ES-I3 (cell line): ENCODE results near the gene MPP1.
"Not testable (repeated sequence)": the region's sequence is repeated elsewhere in the genome, so short reads cannot be mapped to it uniquely, and the experiment has no call there.

Experiments used
- H3K36me3 ChIP-seq: 2 replicates; pipeline ENCODE4 v1.6.1; 2013; ENCODE audit warnings: mild to moderate bottlenecking, low read length, control low read depth, moderate library complexity; ENCODE audit not compliant: insufficient read depth
- H3K4me1 ChIP-seq: 2 replicates; pipeline ENCODE4 v1.6.1; 2013; ENCODE audit warnings: mild to moderate bottlenecking, control low read depth, low read length; ENCODE audit not compliant: insufficient read depth
- H3K9ac ChIP-seq: 2 replicates; pipeline ENCODE4 v1.6.1; 2013; ENCODE audit warnings: low read depth, mild to moderate bottlenecking, low read length, moderate library complexity
- H3K9me3 ChIP-seq: 2 replicates; pipeline ENCODE4 v1.6.1; 2013; ENCODE audit warnings: mild to moderate bottlenecking, low read length, moderate library complexity; ENCODE audit not compliant: control insufficient read depth, insufficient read depth

The MPP1 gene

GRCh38 chrX:154804957-154805695 is at the start of gene MPP1:
TSS of gene MPP1 (minus strand) at chrX:154805485. CDS start at chrX:154805373, 112 bp downstream.
- H3K4me1 ChIP-seq: peaks cover 9% of the 10 kb centered on the region
- peaks cover 4% of the 10 kb centered on the region; the same call in 1 of the 2 replicates for H3K9me3 ChIP-seq
- H3K36me3 ChIP-seq: no peaks in the 10 kb centered on the region
- peak within 1 kb of the TSS; percentile 66 for H3K9ac ChIP-seq

- Histone ChIP-seq H3K9ac (no peak overlapping the region), H3K4me1 (no peaks in the 10 kb centered on the region), H3K9me3 (peaks cover 3% of the 10 kb centered on the region; the same call in 1 of the 2 replicates), H3K36me3 (no peaks in the 10 kb centered on the region)
Observed at GRCh38 chrX:154850957-154851611, 45.8 kb upstream of the MPP1 start.

DNA sequence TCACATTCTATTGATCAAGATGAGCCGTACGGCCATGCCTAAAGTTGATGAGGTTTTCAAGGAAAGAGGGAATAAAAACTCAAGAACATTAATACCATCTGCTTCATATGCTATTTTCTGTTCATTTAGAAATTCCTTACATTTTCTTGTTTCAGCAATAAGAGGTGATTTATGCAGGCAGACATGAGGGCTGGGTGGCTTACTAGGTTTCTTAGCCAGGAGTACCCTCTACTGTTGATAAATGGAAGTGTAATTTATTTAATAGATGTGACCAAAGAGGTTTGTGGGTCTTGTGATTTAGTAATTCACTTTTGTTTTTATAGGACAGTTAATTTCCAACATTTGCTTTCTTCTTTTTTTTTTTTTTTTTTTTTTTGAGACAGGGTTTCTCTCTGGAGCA is 35.6 kb upstream of the MPP1 start:
- no peaks in the 10 kb centered on the region for H3K4me1 ChIP-seq
- no peaks in the 10 kb centered on the region for H3K36me3 ChIP-seq
- no peak overlapping the region for H3K9ac ChIP-seq
- no peaks in the 10 kb centered on the region; the same call in 1 of the 2 replicates for H3K9me3 ChIP-seq

DNA sequence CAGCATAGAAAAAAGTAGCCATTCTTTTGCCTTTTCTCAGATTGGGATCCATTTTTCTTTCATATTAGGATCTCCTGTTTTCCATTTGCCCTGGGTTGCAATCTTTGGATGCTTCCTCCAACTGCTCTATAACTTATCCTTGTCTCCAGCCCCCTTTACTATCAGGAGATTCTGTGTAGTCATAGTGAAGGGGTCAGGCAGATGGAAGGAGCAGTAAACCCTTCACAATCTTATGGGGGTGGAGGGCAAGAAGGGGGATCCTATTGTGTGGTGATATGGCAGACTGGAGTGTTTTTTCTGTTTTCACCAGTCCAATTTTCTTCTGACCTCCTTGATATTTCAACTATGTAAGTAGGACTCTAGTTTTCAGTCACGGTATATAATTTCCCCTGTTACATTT is 30.9 kb upstream of the MPP1 start:
- H3K9me3 ChIP-seq: no peaks in the 10 kb centered on the region; the same call in 1 of the 2 replicates
- no peaks in the 10 kb centered on the region for H3K36me3 ChIP-seq
- H3K9ac ChIP-seq: no peak overlapping the region
- H3K4me1 ChIP-seq: no peaks in the 10 kb centered on the region

DNA sequence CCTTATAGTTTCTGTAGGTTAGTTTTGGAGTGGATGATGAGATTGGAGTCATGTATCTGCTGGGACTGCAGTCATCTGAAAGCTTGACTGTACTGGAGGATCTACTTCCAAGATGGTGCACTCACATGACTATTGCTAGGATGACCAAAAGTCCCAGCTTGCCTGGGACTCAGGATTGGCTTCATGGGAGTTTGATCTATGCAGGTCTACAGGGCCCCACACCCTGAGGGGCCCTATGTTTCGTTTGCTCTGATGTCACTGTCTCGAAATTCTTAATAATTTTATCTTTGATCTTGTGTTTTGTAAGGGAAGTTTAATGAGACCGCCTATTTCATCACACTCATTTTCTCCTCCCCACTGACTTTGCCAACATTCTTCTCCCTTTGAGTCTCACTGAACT is 29.3 kb upstream of the MPP1 start, which contains the start of gene SMIM9:
Gene SMIM9 (minus strand): TSS at position 101 of the 400 bp plus-strand sequence. CDS start 3,806 bp downstream, outside the sequence.
- no peak within 1 kb of the TSS for H3K9ac ChIP-seq
- H3K9me3 ChIP-seq: no peaks in the 10 kb centered on the region; the same call in 1 of the 2 replicates
- no peaks in the 10 kb centered on the region for H3K4me1 ChIP-seq
- H3K36me3 ChIP-seq: no peaks in the 10 kb centered on the region

GRCh38 chrX:154833746-154834274 is 28.5 kb upstream of the MPP1 start:
- H3K4me1 ChIP-seq: no peaks in the 10 kb centered on the region
- no peaks in the 10 kb centered on the region; the same call in 1 of the 2 replicates for H3K9me3 ChIP-seq
- H3K9ac ChIP-seq: no peak overlapping the region
- no peaks in the 10 kb centered on the region for H3K36me3 ChIP-seq

- Histone ChIP-seq H3K9ac (no peak overlapping the region), H3K4me1 (no peaks in the 10 kb centered on the region), H3K36me3 (no peaks in the 10 kb centered on the region), H3K9me3 (no peaks in the 10 kb centered on the region; the same call in 1 of the 2 replicates)
Observed at GRCh38 chrX:154829926-154830442, 24.7 kb upstream of the MPP1 start.

DNA sequence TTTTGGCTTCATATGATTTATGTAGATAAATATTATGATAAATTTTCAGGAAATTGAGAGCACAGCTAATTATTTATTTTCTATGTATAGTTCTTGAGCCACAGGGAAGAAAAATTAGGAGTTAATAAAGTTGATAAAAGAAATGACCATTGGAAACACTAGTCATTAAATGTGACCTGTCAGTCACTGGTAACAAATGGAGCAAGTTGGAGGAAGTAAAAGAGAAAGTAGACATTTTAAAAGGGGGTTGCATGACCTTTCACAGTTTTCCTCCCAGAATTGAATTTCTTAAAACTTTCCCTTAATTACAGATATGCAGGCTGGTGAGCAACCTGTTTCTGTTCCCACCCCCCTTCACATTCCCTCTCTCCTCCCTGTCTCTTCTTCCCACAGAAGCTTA is 23.8 kb upstream of the MPP1 start:
- Histone ChIP-seq H3K9me3 (no peaks in the 10 kb centered on the region; the same call in 1 of the 2 replicates), H3K4me1 (no peaks in the 10 kb centered on the region)

GRCh38 chrX:154828016-154828408 is 22.7 kb upstream of the MPP1 start:
- Histone ChIP-seq H3K9me3 (no peaks in the 10 kb centered on the region; the same call in 1 of the 2 replicates), H3K4me1 (no peaks in the 10 kb centered on the region), H3K9ac (no peak overlapping the region), H3K36me3 (no peaks in the 10 kb centered on the region)

More for the DNA sequence above, 23.8 kb upstream of the MPP1 start:
- no peak overlapping the region for H3K9ac ChIP-seq
- no peaks in the 10 kb centered on the region for H3K36me3 ChIP-seq

DNA sequence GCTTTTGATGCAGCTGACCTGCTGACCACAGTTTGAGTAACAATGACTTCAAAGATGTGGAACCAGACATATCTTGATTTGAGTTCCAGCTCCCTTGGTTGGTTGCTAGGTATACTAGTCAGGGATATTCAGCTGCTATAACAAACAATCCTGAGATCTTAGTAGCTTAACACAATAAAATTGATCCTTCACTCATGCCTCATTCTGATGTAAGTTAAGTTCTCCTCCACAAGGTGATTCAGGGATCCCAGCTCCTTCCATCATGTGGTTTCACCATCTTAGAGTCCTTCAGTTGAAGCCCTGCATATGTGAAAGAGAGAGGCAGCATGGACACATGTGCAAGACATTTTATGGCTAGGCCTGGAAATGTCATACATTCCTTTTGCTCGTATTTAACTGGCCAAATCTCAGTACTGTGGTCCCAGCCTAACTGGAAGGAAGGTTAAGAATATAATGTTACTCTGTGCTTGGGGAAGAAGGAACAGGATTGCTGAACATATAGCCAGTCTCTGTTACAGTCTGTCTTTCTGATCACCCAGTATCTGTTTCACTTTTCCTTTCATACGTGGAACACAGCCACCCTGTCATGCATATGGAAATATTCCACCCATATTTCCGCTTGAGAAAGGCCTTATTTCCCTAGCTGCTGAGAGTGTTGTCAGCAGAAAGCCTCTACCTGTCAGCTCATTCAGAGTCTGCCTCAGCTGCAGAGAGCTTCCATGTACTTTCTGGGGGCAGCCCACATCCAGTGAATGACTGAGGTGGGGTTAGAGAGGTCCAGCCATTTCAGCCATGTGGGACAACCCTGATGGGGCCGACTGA is 22.1 kb upstream of the MPP1 start:
- no peaks in the 10 kb centered on the region for H3K36me3 ChIP-seq
- no peak overlapping the region for H3K9ac ChIP-seq
- H3K9me3 ChIP-seq: no peaks in the 10 kb centered on the region; the same call in 1 of the 2 replicates
- peaks cover 3% of the 10 kb centered on the region for H3K4me1 ChIP-seq

DNA sequence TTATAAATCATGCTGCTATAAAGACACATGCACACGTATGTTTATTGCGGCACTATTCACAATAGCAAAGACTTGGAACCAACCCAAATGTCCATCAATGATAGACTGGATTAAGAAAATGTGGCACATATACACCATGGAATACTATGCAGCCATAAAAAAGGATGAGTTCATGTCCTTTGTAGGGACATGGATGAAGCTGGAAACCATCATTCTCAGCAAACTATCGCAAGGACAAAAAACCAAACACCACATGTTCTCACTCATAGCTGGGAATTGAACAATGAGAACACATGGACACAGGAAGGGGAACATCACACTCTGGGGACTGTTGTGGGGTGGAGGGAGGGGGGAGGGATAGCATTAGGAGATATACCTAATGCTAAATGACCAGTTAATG is 20.3 kb upstream of the MPP1 start:
- peaks cover 18% of the 10 kb centered on the region for H3K4me1 ChIP-seq
- H3K9ac ChIP-seq, H3K36me3 ChIP-seq, H3K9me3 ChIP-seq: not testable (repeated sequence)

DNA sequence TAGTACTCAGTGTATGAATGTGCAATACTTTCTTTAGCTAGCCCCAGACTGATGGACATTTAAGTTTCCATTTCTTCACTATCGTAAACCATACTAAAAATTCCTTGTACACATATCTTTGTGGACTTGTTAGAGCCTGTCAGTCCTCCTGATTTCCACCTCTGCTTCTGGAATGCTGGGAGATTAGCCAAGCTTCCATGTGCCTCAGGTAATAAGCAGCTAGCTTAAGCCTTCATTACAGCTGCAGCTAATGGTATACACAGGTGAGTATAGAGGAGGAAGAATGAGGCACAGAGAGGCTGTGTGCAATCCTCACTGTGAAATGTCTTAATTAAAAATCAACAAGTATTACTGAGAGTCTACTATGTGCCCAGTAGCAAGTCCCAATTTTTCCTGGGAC is 19.4 kb upstream of the MPP1 start:
- no peaks in the 10 kb centered on the region for H3K36me3 ChIP-seq
- no peaks in the 10 kb centered on the region; the same call in 1 of the 2 replicates for H3K9me3 ChIP-seq
- peaks cover 24% of the 10 kb centered on the region for H3K4me1 ChIP-seq
- H3K9ac ChIP-seq: no peak overlapping the region

DNA sequence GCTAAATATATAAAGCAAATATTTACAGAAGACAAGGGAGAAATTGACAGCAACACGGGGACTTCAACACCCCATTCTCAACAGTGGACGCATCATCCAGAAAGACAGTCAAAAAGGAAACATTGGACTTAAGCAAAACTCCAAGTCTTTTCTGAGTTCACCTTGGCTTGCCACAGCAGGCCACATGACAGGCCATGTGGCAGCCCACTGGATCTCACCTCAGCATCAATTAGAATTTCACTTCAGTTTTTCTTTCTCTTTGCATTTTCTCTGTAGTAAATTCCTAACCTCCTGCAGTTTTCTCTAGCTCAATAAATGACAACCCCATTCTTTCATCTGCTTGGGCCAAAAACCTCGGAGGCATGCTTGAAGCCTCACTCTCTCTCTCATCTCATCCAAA is 16.7 kb upstream of the MPP1 start:
- no peak overlapping the region for H3K9ac ChIP-seq
- H3K4me1 ChIP-seq: peaks cover 24% of the 10 kb centered on the region
- H3K9me3 ChIP-seq: peaks cover 3% of the 10 kb centered on the region
- H3K36me3 ChIP-seq: no peaks in the 10 kb centered on the region

DNA sequence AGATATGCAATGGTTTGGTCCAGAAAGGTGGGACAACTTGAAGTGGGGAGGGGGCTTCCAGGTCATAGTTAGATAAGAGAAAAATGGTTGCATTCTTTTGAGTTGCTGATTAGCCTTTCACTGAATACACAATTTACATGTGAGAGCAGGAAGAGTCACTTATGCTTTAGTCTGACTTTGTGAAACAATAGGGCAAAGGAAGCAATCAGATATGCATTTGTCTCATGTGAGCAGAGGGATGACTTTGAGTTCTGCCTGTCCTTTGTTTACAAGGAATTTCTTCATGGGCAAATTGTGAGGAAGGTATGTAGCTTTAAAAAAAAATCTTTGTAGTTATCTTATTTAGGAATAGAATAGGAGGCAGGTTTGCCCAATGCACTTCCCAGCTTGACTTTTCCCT is 16.2 kb upstream of the MPP1 start:
- H3K4me1 ChIP-seq: peaks cover 24% of the 10 kb centered on the region
- peaks cover 3% of the 10 kb centered on the region; the same call in 1 of the 2 replicates for H3K9me3 ChIP-seq
- H3K36me3 ChIP-seq: no peaks in the 10 kb centered on the region
- no peak overlapping the region for H3K9ac ChIP-seq
